Adipocyte (in vitro differentiated cells): ENCODE data around the gene RIPOR3.
"Not testable (repeated sequence)": the region's sequence is repeated elsewhere in the genome, so short reads cannot be mapped to it uniquely, and the experiment has no call there.

Experiments
- DNase-seq: peaks from one replicate; pipeline ENCODE4 v3.0.0-alpha.2; 2015; ENCODE audit warnings: low read depth
- H3K27me3 ChIP-seq: replicated peaks from 2 replicates; pipeline ENCODE4 v1.7.0; 2013; ENCODE audit warnings: mild to moderate bottlenecking, low read length, moderate library complexity; ENCODE audit not compliant: control insufficient read depth, insufficient read depth
- H3K36me3 ChIP-seq: 2 replicates; pipeline ENCODE4 v1.7.0; 2013; ENCODE audit warnings: low read length, mild to moderate bottlenecking, moderate library complexity; ENCODE audit not compliant: control insufficient read depth, insufficient read depth, severe bottlenecking
- H3K4me1 ChIP-seq: 2 replicates; pipeline ENCODE4 v1.7.0; 2013; ENCODE audit warnings: mild to moderate bottlenecking, low read length, moderate library complexity; ENCODE audit not compliant: control insufficient read depth, insufficient read depth
- H3K4me3 ChIP-seq: 2 replicates; pipeline ENCODE4 v1.7.0; 2013; ENCODE audit warnings: mild to moderate bottlenecking, low read length, moderate library complexity
- H3K9ac ChIP-seq: 2 replicates; pipeline ENCODE4 v1.7.0; 2013; ENCODE audit warnings: mild to moderate bottlenecking, low read length, moderate library complexity
- H3K9me3 ChIP-seq: 2 replicates; pipeline ENCODE4 v1.7.0; 2013; ENCODE audit warnings: mild to moderate bottlenecking, low read length, moderate library complexity; ENCODE audit not compliant: control insufficient read depth

The RIPOR3 gene

DNA sequence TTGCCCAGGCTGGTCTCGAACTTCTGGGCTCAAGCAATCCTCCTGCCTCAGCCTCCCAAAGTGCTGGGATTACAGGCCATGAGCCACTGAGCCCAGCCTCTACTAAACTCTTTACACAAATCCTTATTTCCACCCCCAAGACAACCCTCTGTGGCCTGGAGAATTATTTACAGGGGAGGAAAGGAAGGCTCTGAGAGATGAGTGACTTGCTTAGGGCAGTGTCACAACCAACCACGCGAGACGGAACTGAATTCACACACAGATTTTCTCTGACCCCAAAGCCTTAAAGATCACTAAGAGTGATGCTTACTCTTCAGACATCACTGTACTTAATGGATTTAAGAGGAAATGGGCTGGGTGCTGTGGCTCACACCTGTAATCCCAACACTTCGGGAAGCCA lies 86.2 kb downstream of the RIPOR3 start:
- Histone ChIP-seq H3K36me3 (peaks cover 67% of the 10 kb centered on the region), H3K4me3 (no peak overlapping the region), H3K27me3 (no peaks in the 10 kb centered on the region), H3K9ac (no peak overlapping the region), H3K9me3 (no peaks in the 10 kb centered on the region), H3K4me1 (no peaks in the 10 kb centered on the region)
- DNase-seq: no peak

- Histone ChIP-seq H3K9me3 (no peaks in the 10 kb centered on the region), H3K4me1 (no peaks in the 10 kb centered on the region), H3K9ac (no peak overlapping the region), H3K27me3 (no peaks in the 10 kb centered on the region), H3K36me3 (peaks cover 67% of the 10 kb centered on the region), H3K4me3 (no peak overlapping the region)
- no peak for DNase-seq
Measured at GRCh38 chr20:50604451-50604850, 86.9 kb downstream of the RIPOR3 start.

DNA sequence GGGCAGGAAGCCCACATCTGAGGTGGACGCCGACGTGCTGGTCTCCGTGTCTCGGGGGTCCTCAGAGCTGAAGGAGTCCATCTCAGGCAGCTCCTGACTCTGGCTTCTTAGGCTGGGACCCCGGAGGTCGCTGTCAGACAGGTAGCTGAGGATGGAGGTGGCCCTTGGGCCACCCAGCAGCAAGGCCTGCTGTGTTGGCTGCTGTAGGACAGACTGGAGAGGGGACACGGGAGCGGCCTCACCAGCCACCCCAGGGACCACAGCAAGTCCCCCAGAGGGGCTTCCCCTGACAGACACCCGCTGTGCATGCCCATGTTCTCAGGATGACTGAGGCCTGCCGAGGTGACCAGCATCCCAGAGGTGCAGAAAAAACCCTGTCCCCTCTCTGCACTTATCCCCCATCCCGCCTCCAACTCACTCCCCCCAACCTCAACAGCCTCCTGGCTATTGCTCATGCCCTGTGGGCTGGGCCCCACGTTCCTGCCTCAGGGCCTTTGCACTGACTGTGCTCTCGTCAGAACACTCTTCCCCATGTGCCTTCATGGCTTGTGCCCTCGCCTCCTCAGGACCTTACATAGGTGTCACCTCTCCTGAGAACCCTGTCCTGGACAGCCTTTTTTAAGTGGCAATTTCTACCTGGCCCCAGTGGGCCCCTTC lies 88.8 kb downstream of the RIPOR3 start:
- Histone ChIP-seq H3K27me3 (no peaks in the 10 kb centered on the region), H3K4me3 (no peak overlapping the region), H3K4me1 (no peaks in the 10 kb centered on the region), H3K9me3 (no peaks in the 10 kb centered on the region), H3K9ac (no peak overlapping the region), H3K36me3 (peaks cover 53% of the 10 kb centered on the region)
- no peak for DNase-seq

DNA sequence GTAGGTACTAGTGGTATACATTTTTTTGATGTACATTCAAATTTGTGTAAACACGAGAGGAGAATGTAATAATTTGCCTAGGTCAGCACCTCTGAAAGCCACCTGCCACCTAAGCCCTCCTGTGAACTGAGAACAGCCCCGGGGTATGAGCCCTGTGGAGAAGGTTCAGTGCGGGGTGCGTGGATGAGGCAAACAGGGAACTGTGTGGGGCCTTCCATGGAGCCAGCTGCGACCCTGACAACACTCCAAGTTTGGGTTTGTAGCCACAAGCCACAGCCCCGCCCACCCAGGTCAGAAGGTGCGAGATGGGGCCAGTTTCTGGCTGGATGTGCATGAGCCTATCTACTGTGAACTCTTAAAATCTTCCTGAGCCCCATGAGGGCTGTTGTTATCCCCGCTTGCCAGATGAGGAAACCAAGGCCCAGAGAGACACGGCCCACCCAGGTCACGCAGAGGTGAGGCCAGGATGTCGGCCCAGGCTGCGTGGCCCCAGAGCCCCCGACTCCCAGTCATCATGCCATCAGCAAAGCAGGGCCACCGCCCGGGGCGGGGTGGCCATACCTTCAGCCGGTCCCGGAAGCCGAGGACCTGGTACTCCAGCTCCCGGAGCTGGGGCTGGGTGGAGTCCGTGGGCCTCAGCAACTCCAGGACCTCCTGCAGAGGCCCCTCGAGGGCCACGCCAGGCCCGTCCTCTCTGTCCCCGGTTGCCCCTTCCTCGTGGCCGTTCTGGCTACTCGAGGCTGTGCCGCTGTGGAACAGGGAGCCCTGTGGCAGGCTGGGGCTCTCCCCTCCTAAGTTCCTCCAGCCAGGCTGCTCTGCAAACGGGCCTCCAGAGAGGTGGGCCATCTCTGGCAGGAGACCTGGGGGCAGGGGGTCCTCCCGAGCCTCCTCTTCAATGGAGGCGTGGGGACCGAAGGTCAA lies 89.6 kb downstream of the RIPOR3 start:
- no peak for DNase-seq
- Histone ChIP-seq H3K4me1 (no peaks in the 10 kb centered on the region), H3K27me3 (no peaks in the 10 kb centered on the region), H3K9me3 (no peaks in the 10 kb centered on the region), H3K36me3 (peaks cover 48% of the 10 kb centered on the region), H3K9ac (no peak overlapping the region), H3K4me3 (no peak overlapping the region)

GRCh38 chr20:50600281-50600895 lies 91.0 kb downstream of the RIPOR3 start:
- peaks cover 49% of the 10 kb centered on the region for H3K36me3 ChIP-seq
- no peak overlapping the region for H3K9ac ChIP-seq
- no peaks in the 10 kb centered on the region for H3K9me3 ChIP-seq
- no peaks in the 10 kb centered on the region for H3K4me1 ChIP-seq
- no peak overlapping the region for H3K4me3 ChIP-seq
- DNase-seq: no peak
- no peaks in the 10 kb centered on the region for H3K27me3 ChIP-seq

DNA sequence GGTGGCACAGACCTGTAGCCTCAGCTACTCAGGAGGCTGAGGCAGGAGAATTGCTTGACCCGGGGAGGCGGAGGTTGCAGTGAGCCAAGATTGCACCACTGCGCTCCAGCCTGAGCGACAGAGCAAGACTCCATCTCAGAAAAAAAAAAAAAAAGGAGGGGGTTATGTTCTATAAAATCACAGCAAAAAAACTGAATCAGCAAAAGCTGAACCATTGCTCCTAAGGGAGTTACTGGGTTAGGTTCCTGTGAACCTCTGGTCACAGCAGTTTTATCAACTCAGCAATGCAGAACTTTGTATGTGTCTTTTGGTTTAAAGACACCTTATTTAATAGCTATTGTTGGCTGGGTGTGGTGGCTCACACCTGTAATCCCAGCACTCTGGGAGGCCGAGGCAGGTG lies 92.6 kb downstream of the RIPOR3 start:
- not testable (repeated sequence) for H3K4me1 ChIP-seq, H3K9me3 ChIP-seq, H3K4me3 ChIP-seq, H3K9ac ChIP-seq, DNase-seq, H3K27me3 ChIP-seq
- H3K36me3 ChIP-seq: peaks cover 37% of the 10 kb centered on the region

DNA sequence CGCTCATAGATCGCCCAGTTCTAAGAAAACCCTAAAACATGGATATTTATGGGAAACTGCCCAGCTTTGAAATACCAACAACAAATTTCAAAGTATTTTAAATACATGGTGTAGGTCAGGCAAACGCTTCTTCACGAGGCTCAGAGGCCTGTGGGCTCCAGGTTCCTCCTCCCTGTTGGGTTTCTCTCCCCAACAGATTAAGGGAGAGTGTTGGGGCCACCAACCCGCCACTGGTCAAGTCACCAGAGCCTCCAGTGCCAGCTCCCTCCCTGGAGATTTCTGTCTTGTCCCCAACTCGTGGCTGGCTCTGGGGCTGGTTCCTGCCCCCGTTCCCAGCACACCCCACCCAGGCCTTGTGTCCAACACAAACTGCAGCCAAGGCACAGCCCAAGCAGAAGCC lies 93.3 kb downstream of the RIPOR3 start:
- Histone ChIP-seq H3K9ac (no peak overlapping the region), H3K4me3 (no peak overlapping the region), H3K4me1 (no peaks in the 10 kb centered on the region), H3K36me3 (peaks cover 35% of the 10 kb centered on the region), H3K27me3 (no peaks in the 10 kb centered on the region), H3K9me3 (no peaks in the 10 kb centered on the region)
- no peak for DNase-seq

DNA sequence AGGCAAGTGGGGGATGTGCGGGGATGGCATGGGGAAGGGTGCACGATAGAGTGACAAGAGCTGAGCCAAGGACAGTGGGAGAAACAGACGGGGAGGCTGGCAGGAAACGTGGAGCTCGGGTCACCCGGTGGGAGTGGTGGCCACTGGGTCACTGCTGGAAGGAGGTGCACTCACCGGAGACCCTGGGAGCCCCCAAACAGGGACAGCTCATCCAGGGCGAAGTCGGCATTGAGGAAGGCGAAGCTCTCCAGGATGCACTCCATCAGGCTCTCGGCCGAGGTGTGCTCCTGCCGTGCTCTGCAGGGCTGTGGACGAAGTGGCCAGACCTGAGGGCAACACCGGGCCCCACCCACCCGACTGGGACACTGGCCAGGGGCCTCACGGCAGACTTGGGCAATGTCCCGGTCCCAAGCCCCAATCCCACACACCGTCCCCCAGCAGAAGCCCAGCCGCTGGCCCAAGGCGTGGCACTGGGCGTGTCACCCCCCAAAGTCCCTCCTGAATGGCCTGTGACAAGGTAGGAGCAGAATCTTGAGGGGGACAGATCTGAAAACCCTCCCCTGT lies 93.9 kb downstream of the RIPOR3 start:
- Histone ChIP-seq H3K4me1 (no peaks in the 10 kb centered on the region), H3K36me3 (peaks cover 35% of the 10 kb centered on the region), H3K4me3 (no peak overlapping the region), H3K9me3 (no peaks in the 10 kb centered on the region), H3K27me3 (no peaks in the 10 kb centered on the region), H3K9ac (no peak overlapping the region)
- DNase-seq: no peak

GRCh38 chr20:50596694-50597021 lies 94.7 kb downstream of the RIPOR3 start:
- no peak for DNase-seq
- H3K36me3 ChIP-seq: peaks cover 34% of the 10 kb centered on the region
- no peak overlapping the region for H3K9ac ChIP-seq
- no peaks in the 10 kb centered on the region for H3K9me3 ChIP-seq
- H3K4me1 ChIP-seq: no peaks in the 10 kb centered on the region
- no peak overlapping the region for H3K4me3 ChIP-seq
- H3K27me3 ChIP-seq: no peaks in the 10 kb centered on the region

DNA sequence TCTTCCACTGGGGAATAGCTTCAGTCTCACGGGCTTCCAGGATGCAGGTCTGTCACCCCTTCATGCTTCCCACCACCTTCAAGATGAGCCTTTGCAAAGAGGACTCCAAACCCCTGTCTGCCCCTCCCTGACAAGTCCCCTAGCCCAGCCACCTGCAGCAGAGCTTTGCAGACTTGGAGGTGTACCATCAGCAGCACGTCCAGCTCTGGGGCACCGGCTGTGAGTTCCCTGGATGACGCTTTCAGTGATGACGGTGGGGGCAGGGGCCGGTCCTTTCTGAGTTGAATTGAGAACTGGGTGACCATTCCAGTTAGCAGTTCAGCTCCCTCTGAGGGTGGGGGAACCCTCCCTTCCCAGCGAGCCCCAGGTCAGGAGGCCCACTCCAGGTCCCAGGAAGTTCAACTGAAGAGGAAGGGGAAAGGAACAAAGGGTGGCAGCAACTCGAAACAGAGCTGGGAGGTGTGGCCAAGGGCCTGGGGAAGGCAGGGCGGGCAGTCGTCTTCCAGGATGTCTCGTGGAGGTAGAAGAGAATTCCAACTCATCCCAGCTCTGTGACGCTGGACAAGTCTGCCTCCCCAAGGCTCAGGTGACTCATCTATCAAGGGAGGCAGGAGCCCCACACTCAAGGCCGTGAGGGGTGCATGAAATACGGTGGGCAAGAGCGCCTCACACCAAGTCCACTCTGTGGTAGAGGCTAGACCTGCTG lies 95.2 kb downstream of the RIPOR3 start:
- DNase-seq: no peak
- H3K9me3 ChIP-seq: no peaks in the 10 kb centered on the region
- no peak overlapping the region for H3K4me3 ChIP-seq
- H3K9ac ChIP-seq: no peak overlapping the region
- H3K4me1 ChIP-seq: no peaks in the 10 kb centered on the region
- no peaks in the 10 kb centered on the region for H3K27me3 ChIP-seq
- peaks cover 36% of the 10 kb centered on the region for H3K36me3 ChIP-seq

DNA sequence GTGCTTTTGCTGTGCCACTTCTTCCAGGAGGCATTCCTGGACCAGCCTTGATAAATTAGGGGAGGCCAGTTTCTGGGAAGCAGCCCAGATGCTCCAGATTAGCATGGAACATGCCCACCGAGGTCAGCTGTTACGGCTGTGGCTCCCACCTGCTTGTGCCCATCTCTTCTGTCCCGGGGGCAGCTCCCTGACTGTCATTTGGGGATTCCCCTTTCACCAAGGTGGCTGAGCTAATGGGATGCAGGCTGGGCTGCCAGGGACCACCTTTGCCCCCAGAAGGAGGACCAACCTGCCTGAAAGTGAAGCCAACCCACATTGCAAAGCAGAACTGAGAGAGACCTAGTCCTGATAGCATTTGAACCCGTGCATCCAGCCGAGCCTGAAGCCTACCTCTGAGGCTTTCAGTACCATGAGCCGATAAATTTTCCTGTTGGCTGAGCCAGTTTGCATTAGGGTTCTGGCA lies 95.9 kb downstream of the RIPOR3 start:
- no peak for DNase-seq
- H3K4me1 ChIP-seq: no peaks in the 10 kb centered on the region
- H3K9ac ChIP-seq: no peak overlapping the region
- no peaks in the 10 kb centered on the region for H3K9me3 ChIP-seq
- H3K36me3 ChIP-seq: peaks cover 37% of the 10 kb centered on the region
- no peak overlapping the region for H3K4me3 ChIP-seq
- no peaks in the 10 kb centered on the region for H3K27me3 ChIP-seq
